Kidney capillary endothelial cell (primary cell): Measurements from ENCODE around the gene FNDC10.
"Not testable (repeated sequence)": the region's sequence is repeated elsewhere in the genome, so short reads cannot be mapped to it uniquely, and the experiment has no call there.

Experiments
- DNase-seq: peaks from one replicate; pipeline ENCODE4 v3.0.0-alpha.2; 2018; ENCODE audit warnings: low spot score

FNDC10 gene

GRCh38 chr1:1599935-1600860, at the start of gene FNDC10:
FNDC10 (minus strand) TSS chr1:1600135; CDS start chr1:1600015, 120 bp downstream.
- no peak for DNase-seq

- DNase-seq = not testable (repeated sequence)
Measured at GRCh38 chr1:1648265-1648664, 48.3 kb upstream of the FNDC10 start.

DNA sequence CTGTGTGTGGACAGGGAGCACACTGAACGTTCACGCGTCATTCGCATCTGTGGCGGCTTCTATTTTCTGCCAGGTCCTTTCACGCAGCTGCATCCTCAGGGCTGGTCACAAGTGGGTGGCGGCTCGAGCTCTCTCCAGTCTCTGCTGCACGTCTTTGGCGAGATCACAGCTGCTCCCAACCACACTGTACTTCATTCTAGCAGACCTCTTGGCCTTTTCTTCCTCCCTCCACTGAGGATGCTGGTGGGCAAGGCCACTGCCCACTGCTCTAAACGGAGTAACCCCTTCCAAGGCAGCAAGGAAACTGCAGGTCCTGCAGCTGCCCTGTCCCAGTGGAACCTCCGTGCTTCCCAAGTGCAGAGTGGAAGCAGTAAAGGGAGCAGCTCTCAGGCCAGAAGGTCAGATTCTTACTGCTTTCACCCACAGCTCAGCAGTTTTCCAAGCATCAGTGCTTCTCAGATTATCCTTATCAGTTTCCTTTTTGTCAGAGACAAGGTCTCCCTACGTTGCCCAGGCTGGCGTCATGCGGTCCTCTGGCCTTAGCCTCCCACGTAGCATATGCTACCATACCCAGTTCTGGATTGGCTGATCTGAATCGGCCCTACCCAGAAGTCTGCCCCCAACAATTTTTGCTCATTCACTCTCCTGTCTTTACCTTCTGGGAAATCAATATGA, 47.8 kb upstream of the FNDC10 start:
- not testable (repeated sequence) for DNase-seq

- DNase-seq = peak; percentile 52
Measured at GRCh38 chr1:1646326-1646725, 46.4 kb upstream of the FNDC10 start.

DNA sequence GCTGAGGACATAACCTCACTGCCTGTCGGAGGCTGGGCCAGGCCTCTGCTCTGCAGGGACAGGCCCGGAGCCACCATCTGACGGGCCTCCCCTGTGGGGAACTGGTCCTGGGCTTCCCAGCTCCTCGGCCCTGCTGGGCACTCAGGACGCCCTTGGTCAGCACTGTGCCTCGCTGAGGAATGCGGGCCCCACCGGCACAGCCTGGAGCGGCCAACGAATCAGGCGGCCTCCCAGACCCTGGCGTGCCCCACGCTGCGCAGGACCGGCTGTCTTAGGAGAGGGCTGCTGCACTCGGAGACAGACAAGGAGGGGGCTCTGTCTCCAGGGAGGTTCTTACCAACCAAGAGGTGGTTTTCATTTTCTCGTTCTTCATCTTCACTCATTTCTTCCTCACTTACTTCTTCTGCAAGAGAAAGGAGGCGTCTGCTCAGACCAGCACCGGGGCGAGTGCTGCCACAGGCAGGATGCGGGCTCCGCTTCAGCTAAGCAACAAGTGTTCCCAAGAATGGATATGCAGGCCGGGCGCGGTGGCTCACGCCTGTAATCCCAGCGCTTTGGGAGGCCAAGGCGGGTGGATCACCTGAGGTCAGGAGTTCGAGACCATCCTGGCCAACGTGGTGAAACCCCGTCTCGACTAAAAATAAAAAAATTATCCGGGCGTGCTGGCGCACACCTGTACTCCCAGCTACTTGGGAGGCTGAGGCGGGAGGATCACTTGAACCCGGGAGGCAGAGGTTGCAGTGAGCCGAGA, 41.0 kb upstream of the FNDC10 start:
- DNase-seq = not testable (repeated sequence)

GRCh38 chr1:1640081-1640480, 40.1 kb upstream of the FNDC10 start:
- DNase-seq = not testable (repeated sequence)

GRCh38 chr1:1639368-1639767, 39.4 kb upstream of the FNDC10 start:
- DNase-seq = not testable (repeated sequence)

- not testable (repeated sequence) for DNase-seq
Measured at GRCh38 chr1:1638528-1638927, 38.6 kb upstream of the FNDC10 start.

DNA sequence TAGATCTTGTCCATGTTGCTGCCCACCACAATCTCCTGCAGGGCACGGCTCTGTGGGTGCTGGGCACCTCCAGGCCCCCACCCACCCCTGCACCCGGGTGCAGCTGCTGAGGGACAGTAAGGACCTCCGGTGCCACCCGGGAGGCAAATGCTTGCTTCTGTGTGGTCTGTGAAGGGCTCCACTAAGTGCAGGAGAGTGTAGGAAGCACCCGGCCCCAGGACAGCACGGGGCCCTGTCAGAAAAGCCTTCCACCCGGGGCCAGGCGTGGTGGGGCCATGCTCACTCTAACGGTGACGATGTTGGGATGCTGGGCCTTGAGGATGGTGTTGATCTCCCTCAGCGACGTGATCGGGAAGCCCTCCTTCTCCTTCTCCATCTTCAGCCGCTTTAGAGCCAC, 37.5 kb upstream of the FNDC10 start:
- DNase-seq = not testable (repeated sequence)

DNA sequence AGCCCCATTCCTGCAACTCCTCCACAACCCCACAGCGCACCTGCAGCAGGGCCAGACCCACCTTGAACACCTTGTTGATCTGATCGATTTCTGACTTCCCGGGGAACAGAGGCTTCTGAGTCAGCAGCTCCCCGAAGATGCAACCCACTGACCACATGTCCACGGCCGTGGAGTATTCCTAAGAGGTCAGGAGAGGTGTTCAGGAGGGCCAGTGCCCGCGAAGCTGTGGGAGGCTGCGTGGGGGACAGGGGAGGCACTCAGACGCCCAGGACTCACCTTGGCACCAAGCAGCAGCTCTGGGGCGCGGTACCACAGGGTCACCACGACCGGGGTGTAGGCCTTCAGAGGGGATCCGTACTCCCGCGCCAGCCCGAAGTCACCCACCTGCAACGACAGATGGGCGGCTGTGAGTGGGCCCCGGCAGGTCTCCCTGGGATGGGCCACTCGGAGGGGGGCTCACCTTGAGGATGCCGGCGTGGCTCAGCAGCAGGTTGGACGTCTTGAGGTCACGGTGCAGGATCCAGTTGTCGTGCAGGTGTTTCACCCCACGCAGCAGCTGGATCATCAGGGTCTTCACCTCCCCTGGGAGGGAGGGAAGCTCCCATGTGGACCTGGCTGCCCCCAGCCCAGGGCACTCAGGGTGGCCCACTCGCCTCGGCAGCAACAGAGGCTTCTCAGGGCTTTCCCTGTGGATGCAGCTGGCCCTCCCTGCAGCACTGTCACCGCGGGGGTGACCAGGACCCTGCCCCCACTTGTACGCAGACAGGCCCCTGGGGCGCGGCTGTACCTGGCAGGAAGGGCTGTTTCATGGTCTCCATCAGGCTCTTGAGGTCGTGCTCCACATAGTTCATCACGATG, 36.9 kb upstream of the FNDC10 start:
- DNase-seq = not testable (repeated sequence)

GRCh38 chr1:1634613-1635012, 34.7 kb upstream of the FNDC10 start:
- DNase-seq = not testable (repeated sequence)

DNA sequence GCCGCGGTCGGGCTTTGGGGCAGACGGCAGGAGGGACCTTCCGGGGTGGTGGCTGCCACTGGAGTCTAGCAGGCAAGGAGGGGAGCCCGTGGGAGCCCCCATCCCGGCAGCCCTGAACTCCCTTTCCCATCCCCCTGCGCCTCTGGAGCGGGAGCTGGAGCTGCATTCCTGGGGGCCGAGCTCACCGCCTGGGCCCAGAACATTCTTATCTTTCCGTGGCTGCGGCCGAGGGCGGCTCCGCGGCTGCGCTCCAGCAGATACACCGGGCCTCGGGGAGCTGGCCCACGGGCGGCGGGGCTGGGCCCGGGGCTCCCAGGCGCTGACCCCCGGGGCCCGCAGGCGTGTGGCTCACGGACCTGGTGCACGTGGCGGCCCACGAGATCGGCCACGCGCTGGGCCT, 33.5 kb upstream of the FNDC10 start:
- DNase-seq = not testable (repeated sequence)

GRCh38 chr1:1631782-1632420, 32.0 kb upstream of the FNDC10 start, which contains the start of gene MMP23B:
MMP23B (plus strand) TSS chr1:1632173; CDS start chr1:1632219, 46 bp downstream.
- no peak for DNase-seq

GRCh38 chr1:1630965-1631781, 31.2 kb upstream of the FNDC10 start:
- no peak for DNase-seq

DNA sequence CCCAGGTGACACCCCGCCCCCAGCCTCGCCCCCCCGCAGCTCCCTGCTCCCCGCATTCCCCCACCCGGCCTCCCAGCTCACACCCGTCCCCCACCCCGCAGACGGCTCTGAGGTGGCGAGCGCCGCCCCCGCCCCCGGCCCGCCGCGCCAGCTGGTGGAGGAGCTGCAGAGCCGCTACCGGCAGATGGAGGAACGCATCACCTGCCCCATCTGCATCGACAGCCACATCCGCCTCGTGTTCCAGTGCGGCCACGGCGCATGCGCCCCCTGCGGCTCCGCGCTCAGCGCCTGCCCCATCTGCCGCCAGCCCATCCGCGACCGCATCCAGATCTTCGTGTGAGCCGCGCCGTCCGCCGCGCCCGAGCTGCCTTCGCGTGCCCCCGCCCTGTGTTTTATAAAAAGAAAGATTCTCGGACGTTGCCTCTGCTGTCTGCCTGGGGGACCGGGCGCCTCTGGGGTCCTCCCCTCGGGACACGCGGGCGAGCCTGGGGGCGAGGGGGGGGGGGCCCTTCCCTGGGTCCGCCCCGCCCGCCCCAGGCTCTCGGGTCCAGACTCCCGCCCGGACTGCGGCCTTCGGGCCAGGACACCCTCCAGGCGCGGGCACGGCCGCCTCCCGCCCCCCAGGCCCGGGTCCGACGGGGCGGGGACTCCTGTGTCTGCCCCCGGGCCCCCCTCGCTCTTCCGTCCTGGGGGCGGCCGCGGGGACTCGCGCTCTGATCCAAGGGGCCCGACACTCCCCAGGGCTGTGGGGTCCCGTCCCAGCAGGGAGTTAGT, 30.4 kb upstream of the FNDC10 start:
- peak; percentile 46 for DNase-seq

GRCh38 chr1:1629430-1630190, 29.7 kb upstream of the FNDC10 start:
- no peak for DNase-seq

GRCh38 chr1:1628754-1629429, 29.0 kb upstream of the FNDC10 start:
- DNase-seq = no peak
